ENCODE results near the gene GLIS1.

GLIS1 gene

GRCh38 chr1:53677486-53677885, 61.5 kb downstream of the GLIS1 start:
- Histone ChIP-seq H3K4me2 (ENCODE audit: low read length, poor library complexity, severe bottlenecking) (no peak overlapping the region), H3K36me3 (ENCODE audit: control insufficient read depth in 1 of 2, insufficient read depth in 2 of 2, low read depth in 1 of 2, low read length in 2 of 2) (peaks cover 0 to 22% of the 10 kb centered on the region in 2 experiments), H3K18ac (ENCODE audit: low read depth in 1 of 2, low read length in 2 of 2) (no peak overlapping the region), H3K9me3 (ENCODE audit: control insufficient read depth, low read length) (no peaks in the 10 kb centered on the region), H2BK15ac (ENCODE audit: low read depth, poor library complexity, severe bottlenecking) (no peak overlapping the region), H4K8ac (ENCODE audit: low read length) (no peak overlapping the region), H3K23ac (ENCODE audit: low read length in 2 of 2) (no peak overlapping the region), H2BK120ac (ENCODE audit: low read depth, low read length) (no peak overlapping the region), H3K9ac (ENCODE audit: low read length) (no peak overlapping the region), H3K27me3 (ENCODE audit: control insufficient read depth in 1 of 2, insufficient read depth in 1 of 2, low read length in 2 of 2) (peaks cover 0 to 76% of the 10 kb centered on the region in 2 experiments), H2BK12ac (ENCODE audit: low read length in 2 of 2) (no peak overlapping the region), H3K79me1 (replicated peaks; ENCODE audit: low read length, poor library complexity, severe bottlenecking) (peaks cover 67% of the 10 kb centered on the region), H2AFZ (ENCODE audit: low read depth, low read length) (no peak overlapping the region), H3K4me1 (ENCODE audit: control insufficient read depth, insufficient read depth, low read depth, low read length) (peaks cover 33% of the 10 kb centered on the region), H3K4ac (ENCODE audit: low read depth in 1 of 2, low read length in 2 of 2) (no peak overlapping the region), H2AK5ac (ENCODE audit: low read length, severe bottlenecking) (no peak overlapping the region), H3K27ac (ENCODE audit: low read length, poor library complexity, severe bottlenecking) (no peak overlapping the region), H2BK5ac (ENCODE audit: low read depth, low read length, poor library complexity, severe bottlenecking) (no peak overlapping the region), H3K4me3 (ENCODE audit: insufficient read depth in 1 of 2, low read depth in 1 of 2, low read length in 2 of 2) (no peak overlapping the region), H3K14ac (ENCODE audit: low read length in 2 of 2) (no peak overlapping the region), H4K91ac (ENCODE audit: low read length) (no peak overlapping the region)
- 91% methylated on average over 13 of the region's 15 CpGs for WGBS
- DNase-seq: no peak

DNA sequence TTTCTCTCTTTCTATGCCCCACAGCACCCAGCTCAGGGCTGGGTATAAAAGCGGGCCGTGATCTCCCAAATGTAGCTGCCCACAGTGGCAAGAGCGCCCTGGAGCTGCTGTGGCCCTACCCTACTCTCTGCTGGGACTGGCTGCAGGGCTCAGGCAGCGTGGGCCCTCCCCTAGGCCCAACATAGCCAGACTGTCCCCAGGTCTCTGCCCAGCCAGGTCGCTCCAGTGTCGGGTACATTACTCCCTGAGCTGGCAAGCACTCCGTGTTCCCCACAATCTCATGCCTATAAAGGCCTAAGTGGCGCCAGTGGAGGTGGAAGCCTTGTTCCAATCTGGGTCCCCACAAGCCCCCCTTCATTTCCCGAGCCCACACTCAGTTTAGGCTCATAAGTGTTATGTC, 66.2 kb downstream of the GLIS1 start:
- H4K8ac ChIP-seq (ENCODE audit: low read length): no peak overlapping the region
- no peak overlapping the region for H2BK12ac ChIP-seq (ENCODE audit: low read length in 2 of 2)
- WGBS: 82% methylated on average over 9 of the region's 9 CpGs
- no peak overlapping the region for H4K91ac ChIP-seq (ENCODE audit: low read length)
- no peak overlapping the region for H3K4me3 ChIP-seq (ENCODE audit: insufficient read depth in 1 of 2, low read depth in 1 of 2, low read length in 2 of 2)
- no peak overlapping the region for H2BK120ac ChIP-seq (ENCODE audit: low read depth, low read length)
- H2AFZ ChIP-seq (ENCODE audit: low read depth, low read length): no peak overlapping the region
- H3K23ac ChIP-seq (ENCODE audit: low read length in 2 of 2): no peak overlapping the region
- H2BK5ac ChIP-seq (ENCODE audit: low read depth, low read length, poor library complexity, severe bottlenecking): no peak overlapping the region
- no peak overlapping the region for H3K18ac ChIP-seq (ENCODE audit: low read depth in 1 of 2, low read length in 2 of 2)
- no peak overlapping the region for H3K4me2 ChIP-seq (ENCODE audit: low read length, poor library complexity, severe bottlenecking)
- H3K4me1 ChIP-seq (ENCODE audit: control insufficient read depth, insufficient read depth, low read depth, low read length): peaks cover 18% of the 10 kb centered on the region
- no peak overlapping the region for H2BK15ac ChIP-seq (ENCODE audit: low read depth, poor library complexity, severe bottlenecking)
- no peak overlapping the region for H2AK5ac ChIP-seq (ENCODE audit: low read length, severe bottlenecking)
- H3K36me3 ChIP-seq (ENCODE audit: control insufficient read depth in 1 of 2, insufficient read depth in 2 of 2, low read depth in 1 of 2, low read length in 2 of 2): peaks cover 0 to 7% of the 10 kb centered on the region in 2 experiments
- no peak overlapping the region for H3K27ac ChIP-seq (ENCODE audit: low read length, poor library complexity, severe bottlenecking)
- no peak for DNase-seq
- no peak overlapping the region for H3K9ac ChIP-seq (ENCODE audit: low read length)
- no peak overlapping the region for H3K14ac ChIP-seq (ENCODE audit: low read length in 2 of 2)
- no peaks in the 10 kb centered on the region for H3K9me3 ChIP-seq (ENCODE audit: control insufficient read depth, low read length)
- no peak overlapping the region for H3K4ac ChIP-seq (ENCODE audit: low read depth in 1 of 2, low read length in 2 of 2)
- peaks cover 50% of the 10 kb centered on the region for H3K79me1 ChIP-seq (replicated peaks; ENCODE audit: low read length, poor library complexity, severe bottlenecking)
- H3K27me3 ChIP-seq (ENCODE audit: control insufficient read depth in 1 of 2, insufficient read depth in 1 of 2, low read length in 2 of 2): peaks cover 0 to 60% of the 10 kb centered on the region in 2 experiments

DNA sequence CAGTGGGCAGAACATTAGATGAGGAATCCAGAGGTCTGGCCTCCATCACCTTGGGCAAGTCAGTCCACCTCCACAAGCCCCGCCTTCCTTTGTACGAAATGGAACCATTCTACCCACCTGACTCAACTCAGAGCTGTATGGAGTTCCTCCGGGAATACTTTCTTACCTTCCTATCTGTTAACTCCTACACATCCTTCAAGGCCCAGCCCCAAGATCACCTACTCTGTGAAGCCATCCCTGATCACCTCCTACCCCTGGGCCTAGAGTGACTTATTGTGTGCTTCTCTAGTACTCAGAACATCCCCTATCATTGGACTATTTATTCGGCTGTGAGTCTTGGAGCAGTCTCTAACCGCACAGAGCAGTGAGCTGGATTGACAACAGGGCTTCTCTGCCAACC, 66.7 kb downstream of the GLIS1 start:
- Histone ChIP-seq H3K9me3 (ENCODE audit: control insufficient read depth, low read length) (no peaks in the 10 kb centered on the region), H3K18ac (ENCODE audit: low read depth in 1 of 2, low read length in 2 of 2) (no peak overlapping the region), H3K79me1 (replicated peaks; ENCODE audit: low read length, poor library complexity, severe bottlenecking) (peaks cover 48% of the 10 kb centered on the region), H3K36me3 (ENCODE audit: control insufficient read depth in 1 of 2, insufficient read depth in 2 of 2, low read depth in 1 of 2, low read length in 2 of 2) (peaks cover 0 to 7% of the 10 kb centered on the region in 2 experiments), H2BK12ac (ENCODE audit: low read length in 2 of 2) (no peak overlapping the region), H3K4me2 (ENCODE audit: low read length, poor library complexity, severe bottlenecking) (no peak overlapping the region), H3K23ac (ENCODE audit: low read length in 2 of 2) (no peak overlapping the region), H4K91ac (ENCODE audit: low read length) (no peak overlapping the region), H3K27me3 (ENCODE audit: control insufficient read depth in 1 of 2, insufficient read depth in 1 of 2, low read length in 2 of 2) (peaks cover 0 to 65% of the 10 kb centered on the region in 2 experiments), H2BK15ac (ENCODE audit: low read depth, poor library complexity, severe bottlenecking) (no peak overlapping the region), H2BK5ac (ENCODE audit: low read depth, low read length, poor library complexity, severe bottlenecking) (no peak overlapping the region), H3K4ac (ENCODE audit: low read depth in 1 of 2, low read length in 2 of 2) (no peak overlapping the region), H4K8ac (ENCODE audit: low read length) (no peak overlapping the region), H3K27ac (ENCODE audit: low read length, poor library complexity, severe bottlenecking) (no peak overlapping the region), H3K9ac (ENCODE audit: low read length) (no peak overlapping the region), H2AK5ac (ENCODE audit: low read length, severe bottlenecking) (no peak overlapping the region), H2BK120ac (ENCODE audit: low read depth, low read length) (no peak overlapping the region), H3K4me3 (ENCODE audit: insufficient read depth in 1 of 2, low read depth in 1 of 2, low read length in 2 of 2) (no peak overlapping the region), H3K4me1 (ENCODE audit: control insufficient read depth, insufficient read depth, low read depth, low read length) (peaks cover 18% of the 10 kb centered on the region), H3K14ac (ENCODE audit: low read length in 2 of 2) (no peak overlapping the region), H2AFZ (ENCODE audit: low read depth, low read length) (no peak overlapping the region)
- DNase-seq: no peak
- 96% methylated on average over 5 of the region's 5 CpGs for WGBS

GRCh38 chr1:53669621-53670191, 69.3 kb downstream of the GLIS1 start:
- Histone ChIP-seq H3K4me1 (ENCODE audit: control insufficient read depth, insufficient read depth, low read depth, low read length) (peaks cover 19% of the 10 kb centered on the region), H3K18ac (ENCODE audit: low read depth in 1 of 2, low read length in 2 of 2) (no peak overlapping the region), H3K4ac (ENCODE audit: low read depth in 1 of 2, low read length in 2 of 2) (no peak overlapping the region), H3K14ac (ENCODE audit: low read length in 2 of 2) (peak overlapping the region in 1 of 2 experiments; percentile 46), H2BK5ac (ENCODE audit: low read depth, low read length, poor library complexity, severe bottlenecking) (no peak overlapping the region), H2BK120ac (ENCODE audit: low read depth, low read length) (no peak overlapping the region), H3K79me1 (replicated peaks; ENCODE audit: low read length, poor library complexity, severe bottlenecking) (peaks cover 47% of the 10 kb centered on the region), H2BK15ac (ENCODE audit: low read depth, poor library complexity, severe bottlenecking) (no peak overlapping the region), H2BK12ac (ENCODE audit: low read length in 2 of 2) (no peak overlapping the region), H3K4me2 (ENCODE audit: low read length, poor library complexity, severe bottlenecking) (no peak overlapping the region), H3K27ac (ENCODE audit: low read length, poor library complexity, severe bottlenecking) (no peak overlapping the region), H3K9ac (ENCODE audit: low read length) (no peak overlapping the region), H2AK5ac (ENCODE audit: low read length, severe bottlenecking) (peak overlapping the region; percentile 14), H2AFZ (ENCODE audit: low read depth, low read length) (no peak overlapping the region), H4K8ac (ENCODE audit: low read length) (no peak overlapping the region), H3K36me3 (ENCODE audit: control insufficient read depth in 1 of 2, insufficient read depth in 2 of 2, low read depth in 1 of 2, low read length in 2 of 2) (peaks cover 0 to 4% of the 10 kb centered on the region in 2 experiments), H3K23ac (ENCODE audit: low read length in 2 of 2) (no peak overlapping the region), H3K9me3 (ENCODE audit: control insufficient read depth, low read length) (no peaks in the 10 kb centered on the region), H4K91ac (ENCODE audit: low read length) (no peak overlapping the region), H3K4me3 (ENCODE audit: insufficient read depth in 1 of 2, low read depth in 1 of 2, low read length in 2 of 2) (no peak overlapping the region), H3K27me3 (ENCODE audit: control insufficient read depth in 1 of 2, insufficient read depth in 1 of 2, low read length in 2 of 2) (peaks cover 0 to 66% of the 10 kb centered on the region in 2 experiments)
- 76% methylated on average over 3 of the region's 3 CpGs for WGBS
- no peak for DNase-seq
